Muscle of leg (tissue), 11 donors: ENCODE results near the gene KCNJ16. TPM values are rescaled to one million over a fixed set of nuclear protein-coding genes. Genes with fewer than 3 reads are reported as not detected.

Experiments used
- DNase-seq: peaks from one replicate; pipeline ENCODE4 v3.0.0; 2013
- H3K27ac ChIP-seq: one replicate; pipeline ENCODE4 v1.5.1; 2013; ENCODE audit warnings: mild to moderate bottlenecking, low read length, control low read depth
- H3K27me3 ChIP-seq: one replicate; pipeline ENCODE4 v1.6.1; 2013; ENCODE audit warnings: low read length; ENCODE audit not compliant: control insufficient read depth, insufficient read depth
- H3K36me3 ChIP-seq: one replicate; pipeline ENCODE4 v1.6.1; 2013; ENCODE audit warnings: low read length; ENCODE audit not compliant: control insufficient read depth, insufficient read depth
- H3K4me1 ChIP-seq: one replicate; pipeline ENCODE4 v1.6.1; 2013; ENCODE audit warnings: low read length; ENCODE audit not compliant: control insufficient read depth, insufficient read depth
- H3K4me3 ChIP-seq: one replicate; pipeline ENCODE4 v1.5.1; 2013; ENCODE audit warnings: low read length, control low read depth
- H3K9me3 ChIP-seq: replicated peaks from 2 replicates; pipeline ENCODE4 v1.6.1; 2013; ENCODE audit warnings: low read depth, low read length; ENCODE audit not compliant: control insufficient read depth
- WGBS: methylation state at CpG from one replicate; pipeline ENCODE4 v1.1.5; 2013; ENCODE audit warnings: missing lambda C conversion rate; ENCODE audit not compliant: insufficient coverage; 5-methylcytosine and 5-hydroxymethylcytosine counted together
- polyA plus RNA-seq, 8 donors: library from polyadenylated mRNA; unstranded; fragments of 120-200 nt; gene quantifications; one replicate each; pipeline versions ENCODE4 v1.2.1 to v1.2.3, GENCODE V29; 2013; ENCODE audit warnings: inconsistent platforms in 1 of 8, low replicate concordance in 1 of 8; ENCODE audit not compliant: insufficient read length in 8 of 8, insufficient read depth in 1 of 8
- total RNA-seq: library from RNA; stranded (reverse); fragments of 120-200 nt; gene quantifications from one replicate; pipeline ENCODE4 v1.2.4, GENCODE V29; 2013

Gene KCNJ16
- total and polyA plus RNA-seq, 9 donors = 0.08 to 0.79 (median 0.19) TPM

DNA sequence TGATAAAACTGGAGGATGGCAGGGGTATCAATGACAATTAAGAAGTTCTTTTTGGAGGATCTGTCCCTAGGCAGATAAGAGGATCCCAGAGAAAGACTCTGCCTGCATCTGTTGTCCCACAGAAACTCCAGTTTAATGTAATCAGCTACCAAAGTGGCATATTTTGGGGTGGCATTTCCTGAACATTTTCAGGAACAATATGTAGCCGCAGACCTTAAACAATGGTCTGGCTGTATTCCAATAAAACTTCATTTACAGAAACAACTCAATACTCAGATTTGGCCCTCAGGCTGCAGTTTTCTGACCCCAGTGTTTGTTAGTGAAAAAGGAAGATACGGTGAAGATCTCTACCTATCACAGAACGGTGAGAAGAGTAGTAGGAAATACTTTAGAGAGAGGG lies 46.1 kb downstream of the KCNJ16 start:
- Histone ChIP-seq H3K4me1 (no peaks in the 10 kb centered on the region), H3K27ac (peak overlapping the region; percentile 1), H3K9me3 (peaks cover 5% of the 10 kb centered on the region), H3K27me3 (no peaks in the 10 kb centered on the region), H3K36me3 (no peaks in the 10 kb centered on the region), H3K4me3 (no peak overlapping the region)
- WGBS = no CpG with 5 or more reads among the region's 3 CpGs
- peak; percentile 17 for DNase-seq

GRCh38 chr17:70123193-70123592 lies 48.2 kb downstream of the KCNJ16 start:
- no CpG with 5 or more reads among the region's 2 CpGs for WGBS
- DNase-seq = peak; percentile 31
- Histone ChIP-seq H3K4me1 (no peaks in the 10 kb centered on the region), H3K36me3 (no peaks in the 10 kb centered on the region), H3K27ac (no peak overlapping the region), H3K4me3 (no peak overlapping the region), H3K27me3 (no peaks in the 10 kb centered on the region), H3K9me3 (peaks cover 5% of the 10 kb centered on the region)

DNA sequence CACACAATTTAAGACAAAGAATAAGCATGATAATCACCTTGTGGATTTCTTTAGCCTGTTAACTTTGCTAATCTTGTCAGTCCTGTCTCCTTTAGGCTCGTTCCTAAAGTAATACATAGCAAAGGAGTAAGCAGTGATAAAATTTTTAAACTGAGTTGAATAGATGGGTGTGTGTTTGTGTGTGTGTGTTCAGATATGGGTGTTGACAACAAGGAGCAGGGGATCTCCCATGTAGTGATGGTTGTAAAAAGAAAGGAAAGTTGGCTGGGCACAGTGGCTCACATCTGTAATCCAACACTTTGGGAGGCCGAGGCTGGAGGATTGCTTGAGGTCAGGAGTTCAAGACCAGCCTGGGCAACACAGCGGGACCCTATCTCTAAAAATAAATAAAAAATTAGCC lies 49.7 kb downstream of the KCNJ16 start:
- no peaks in the 10 kb centered on the region for H3K27me3 ChIP-seq
- DNase-seq = no peak
- H3K9me3 ChIP-seq = peaks cover 1% of the 10 kb centered on the region
- H3K27ac ChIP-seq = no peak overlapping the region
- no peak overlapping the region for H3K4me3 ChIP-seq
- no peaks in the 10 kb centered on the region for H3K36me3 ChIP-seq
- no CpG with 5 or more reads among the region's 3 CpGs for WGBS
- no peaks in the 10 kb centered on the region for H3K4me1 ChIP-seq

DNA sequence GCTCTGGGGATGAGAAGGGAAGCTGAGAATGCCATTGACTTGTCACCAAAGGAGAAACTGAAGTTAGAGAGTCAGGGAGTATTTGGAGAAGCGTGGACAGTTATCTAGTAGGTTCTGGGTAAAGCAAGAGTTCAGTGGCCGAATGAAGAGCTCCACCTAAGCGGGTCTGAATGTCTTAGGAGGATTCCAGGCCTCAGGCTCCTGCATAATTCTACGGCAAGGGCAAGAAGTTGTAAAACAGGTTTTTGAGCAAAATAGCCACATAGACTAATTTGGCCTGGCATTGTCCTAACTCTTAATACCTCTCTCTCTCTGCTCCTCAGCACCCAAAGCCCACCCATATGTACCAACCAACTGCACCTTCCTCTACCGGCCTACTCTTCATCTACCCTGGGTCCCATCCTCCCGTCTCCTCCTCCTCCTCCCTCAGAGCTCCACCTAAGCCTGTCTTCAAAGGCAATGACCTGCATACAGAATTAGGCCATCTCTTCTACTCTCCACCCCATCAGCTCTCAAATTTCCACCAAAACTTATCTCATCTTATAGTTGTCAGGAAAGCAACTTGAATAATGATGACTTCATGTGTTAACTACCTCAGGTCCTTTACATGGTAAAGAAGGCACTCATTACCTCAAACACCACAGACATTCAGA lies 52.3 kb downstream of the KCNJ16 start:
- no peak overlapping the region for H3K4me3 ChIP-seq

DNA sequence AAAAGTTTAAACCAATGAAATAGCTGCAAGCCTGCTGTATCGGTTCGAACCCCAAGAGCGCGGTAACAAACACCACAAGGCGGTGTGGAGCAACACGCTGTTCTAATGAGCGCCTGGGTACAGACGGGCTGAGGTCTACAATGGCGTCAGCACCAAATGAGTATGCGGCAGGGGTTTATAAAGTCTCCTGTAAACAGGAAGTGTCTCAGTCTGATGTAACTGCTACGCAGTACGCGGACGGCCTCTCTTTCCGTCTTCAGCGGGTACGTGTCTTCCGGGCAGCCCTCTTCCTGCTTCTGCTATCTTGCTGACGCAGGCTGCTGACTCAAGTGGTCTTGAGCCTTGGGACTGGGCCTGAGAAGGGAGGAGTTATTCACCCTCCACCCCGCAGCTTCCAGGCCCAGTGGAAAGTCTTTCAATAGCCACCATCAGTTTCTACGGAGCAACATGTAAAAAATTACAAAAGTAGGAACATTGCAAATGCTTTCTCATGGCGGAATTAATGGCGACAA lies 53.8 kb downstream of the KCNJ16 start:
- DNase-seq = no peak
- WGBS = 96% methylated on average over 14 of the region's 23 CpGs
- no peaks in the 10 kb centered on the region for H3K9me3 ChIP-seq
- H3K27ac ChIP-seq = no peak overlapping the region
- H3K4me3 ChIP-seq = no peak overlapping the region
- H3K4me1 ChIP-seq = no peaks in the 10 kb centered on the region
- H3K36me3 ChIP-seq = no peaks in the 10 kb centered on the region
- no peaks in the 10 kb centered on the region for H3K27me3 ChIP-seq

More for the DNA sequence above, 52.3 kb downstream of the KCNJ16 start:
- 94% methylated on average over 6 of the region's 6 CpGs for WGBS
- Histone ChIP-seq H3K4me1 (no peaks in the 10 kb centered on the region), H3K27me3 (no peaks in the 10 kb centered on the region), H3K9me3 (no peaks in the 10 kb centered on the region), H3K27ac (no peak overlapping the region), H3K36me3 (no peaks in the 10 kb centered on the region)
- no peak for DNase-seq

GRCh38 chr17:70130289-70130688 lies 55.3 kb downstream of the KCNJ16 start:
- no peak for DNase-seq
- Histone ChIP-seq H3K27ac (no peak overlapping the region), H3K9me3 (no peaks in the 10 kb centered on the region), H3K4me1 (no peaks in the 10 kb centered on the region), H3K27me3 (no peaks in the 10 kb centered on the region), H3K36me3 (no peaks in the 10 kb centered on the region), H3K4me3 (no peak overlapping the region)
- 73% methylated on average over 2 of the region's 3 CpGs for WGBS

GRCh38 chr17:70132505-70132904 lies 57.5 kb downstream of the KCNJ16 start:
- H3K27me3 ChIP-seq = no peaks in the 10 kb centered on the region
- H3K27ac ChIP-seq = no peak overlapping the region
- no peaks in the 10 kb centered on the region for H3K9me3 ChIP-seq
- H3K4me3 ChIP-seq = no peak overlapping the region
- no peaks in the 10 kb centered on the region for H3K36me3 ChIP-seq
- no peak for DNase-seq
- H3K4me1 ChIP-seq = peaks cover 4% of the 10 kb centered on the region
- WGBS = 98% methylated on average over 8 of the region's 11 CpGs

GRCh38 chr17:70134042-70134441 lies 59.0 kb downstream of the KCNJ16 start:
- Histone ChIP-seq H3K9me3 (no peaks in the 10 kb centered on the region), H3K27ac (no peak overlapping the region)
- WGBS = 76% methylated on average over 7 of the region's 8 CpGs

DNA sequence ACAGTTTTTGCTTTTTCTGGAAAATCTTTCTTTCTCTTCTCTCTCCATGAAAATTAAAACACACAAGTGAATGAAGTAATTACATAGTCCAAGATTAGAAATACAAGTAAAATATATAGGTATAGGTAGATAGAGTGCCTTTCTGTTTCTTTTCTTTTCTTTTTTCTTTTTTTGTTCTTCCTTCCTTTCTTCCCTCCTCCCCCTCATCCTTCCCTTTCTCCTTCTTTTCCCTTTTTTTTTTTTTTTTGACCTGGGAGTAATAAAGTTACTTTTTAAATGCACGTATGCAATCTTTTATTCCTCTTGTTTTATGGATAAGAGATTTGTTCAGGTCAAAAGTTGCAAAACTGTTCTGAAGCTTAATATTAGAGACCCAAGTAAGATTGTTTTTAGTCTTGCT lies 59.8 kb downstream of the KCNJ16 start:
- no peak for DNase-seq
- Histone ChIP-seq H3K27ac (no peak overlapping the region), H3K4me3 (no peak overlapping the region), H3K27me3 (no peaks in the 10 kb centered on the region), H3K4me1 (peaks cover 16% of the 10 kb centered on the region), H3K9me3 (no peaks in the 10 kb centered on the region), H3K36me3 (no peaks in the 10 kb centered on the region)
- no CpG with 5 or more reads among the region's 1 CpG for WGBS

More at GRCh38 chr17:70134042-70134441, 59.0 kb downstream of the KCNJ16 start:
- Histone ChIP-seq H3K4me1 (peaks cover 16% of the 10 kb centered on the region), H3K27me3 (no peaks in the 10 kb centered on the region), H3K36me3 (no peaks in the 10 kb centered on the region), H3K4me3 (no peak overlapping the region)
- DNase-seq = no peak

DNA sequence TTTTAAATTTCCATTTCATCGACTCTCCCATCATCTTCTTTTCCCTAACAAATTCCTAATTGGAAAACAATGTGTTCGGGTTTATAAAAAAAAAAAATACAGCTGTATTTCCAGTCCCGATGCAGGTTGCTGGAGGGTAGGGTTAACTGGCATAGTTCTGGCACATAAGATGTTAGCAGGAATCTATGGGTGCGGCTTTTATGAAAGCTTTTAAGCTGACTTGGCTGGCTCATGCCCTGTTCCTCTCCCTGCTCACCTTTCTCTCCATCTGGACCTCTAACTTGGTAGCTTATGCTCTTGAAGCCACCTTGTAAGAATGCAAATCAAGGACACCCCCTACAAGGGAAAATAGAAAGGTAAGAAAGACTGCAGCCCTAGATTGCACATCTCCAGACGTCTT lies 61.1 kb downstream of the KCNJ16 start:
- peaks cover 16% of the 10 kb centered on the region for H3K4me1 ChIP-seq
- H3K27ac ChIP-seq = no peak overlapping the region
- H3K9me3 ChIP-seq = no peaks in the 10 kb centered on the region
- no peak overlapping the region for H3K4me3 ChIP-seq
- WGBS = no CpG with 5 or more reads among the region's 5 CpGs
- H3K27me3 ChIP-seq = no peaks in the 10 kb centered on the region
- no peaks in the 10 kb centered on the region for H3K36me3 ChIP-seq
- DNase-seq = no peak
